ENCODE measurements around the gene SURF2. TPM values are rescaled to one million over a fixed set of nuclear protein-coding genes. Genes with fewer than 3 reads are reported as not detected.

Gene SURF2
- total RNA-seq, 1 donor from 2014 or later: 17.3 TPM

DNA sequence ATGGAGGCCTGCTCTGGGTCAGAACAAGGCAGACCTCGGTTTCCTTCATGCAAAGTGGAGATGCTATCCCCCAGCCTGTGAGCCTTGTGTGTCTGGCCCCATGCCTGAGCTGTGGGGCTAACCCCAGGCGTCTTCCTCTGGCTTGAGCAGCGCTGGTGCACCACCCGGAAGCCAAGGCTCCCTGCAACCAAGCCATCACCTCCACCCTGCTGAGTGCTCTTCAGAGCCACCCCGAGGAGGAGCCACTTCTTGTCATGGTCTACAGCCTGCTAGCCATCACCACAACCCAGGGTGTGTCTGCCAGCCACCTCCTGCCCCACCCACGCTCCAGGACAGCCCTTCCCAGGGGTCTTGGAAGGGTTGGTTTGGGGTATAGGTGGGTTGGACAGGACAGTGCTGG, 45.2 kb downstream of the SURF2 start:
- ChIA-PET POLR2A (no interaction called here), CTCF (interaction anchor here (1.4 kb wide), 1 partner anchor 215 kb away, joined by 3 read pairs; no protein-coding TSS in a partner anchor)
- DNase-seq (no peak), ATAC-seq (ENCODE audit: low read depth) (no peak)
- no peak overlapping the region for H3K4me3 Mint-ChIP-seq
- peaks cover 25% of the 10 kb centered on the region for H3K36me3 Mint-ChIP-seq (ENCODE audit: low read depth)
- no peaks in the 10 kb centered on the region for H3K27me3 Mint-ChIP-seq
- intact Hi-C loops (cut with micrococcal nuclease): no loop called here
- H3K4me1 Mint-ChIP-seq: no peaks in the 10 kb centered on the region
- TF ChIP-seq, protein P1, sequence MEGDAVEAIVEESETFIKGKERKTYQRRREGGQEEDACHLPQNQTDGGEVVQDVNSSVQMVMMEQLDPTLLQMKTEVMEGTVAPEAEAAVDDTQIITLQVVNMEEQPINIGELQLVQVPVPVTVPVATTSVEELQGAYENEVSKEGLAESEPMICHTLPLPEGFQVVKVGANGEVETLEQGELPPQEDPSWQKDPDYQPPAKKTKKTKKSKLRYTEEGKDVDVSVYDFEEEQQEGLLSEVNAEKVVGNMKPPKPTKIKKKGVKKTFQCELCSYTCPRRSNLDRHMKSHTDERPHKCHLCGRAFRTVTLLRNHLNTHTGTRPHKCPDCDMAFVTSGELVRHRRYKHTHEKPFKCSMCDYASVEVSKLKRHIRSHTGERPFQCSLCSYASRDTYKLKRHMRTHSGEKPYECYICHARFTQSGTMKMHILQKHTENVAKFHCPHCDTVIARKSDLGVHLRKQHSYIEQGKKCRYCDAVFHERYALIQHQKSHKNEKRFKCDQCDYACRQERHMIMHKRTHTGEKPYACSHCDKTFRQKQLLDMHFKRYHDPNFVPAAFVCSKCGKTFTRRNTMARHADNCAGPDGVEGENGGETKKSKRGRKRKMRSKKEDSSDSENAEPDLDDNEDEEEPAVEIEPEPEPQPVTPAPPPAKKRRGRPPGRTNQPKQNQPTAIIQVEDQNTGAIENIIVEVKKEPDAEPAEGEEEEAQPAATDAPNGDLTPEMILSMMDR (IDR thresholded peaks at IDR 0.05): no peak
- H3K9me3 Mint-ChIP-seq: no peaks in the 10 kb centered on the region
- no peak overlapping the region for H3K27ac Mint-ChIP-seq

DNA sequence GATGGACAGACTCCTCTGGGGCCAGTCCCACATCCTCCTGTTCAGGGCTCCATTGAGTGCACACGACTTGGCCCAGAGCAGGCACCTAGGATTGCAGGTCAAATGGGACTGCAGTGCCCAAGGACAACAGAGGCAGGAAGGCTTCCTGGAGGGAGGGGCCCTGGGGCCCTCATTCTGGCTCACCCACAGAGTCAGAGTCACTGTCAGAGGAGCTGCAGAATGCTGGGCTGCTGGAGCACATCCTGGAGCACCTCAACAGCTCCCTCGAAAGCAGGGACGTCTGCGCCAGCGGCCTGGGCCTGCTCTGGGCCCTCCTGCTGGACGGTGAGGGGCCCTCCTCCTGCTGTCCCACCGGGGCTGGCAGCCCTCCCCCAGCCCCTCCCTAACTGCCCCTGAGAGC, 46.3 kb downstream of the SURF2 start:
- TF ChIP-seq, protein P1 (IDR thresholded peaks at IDR 0.05): no peak
- CTCF ChIA-PET: interaction anchor here (1.4 kb wide), 1 partner anchor 216 kb away, joined by 3 read pairs; no protein-coding TSS in a partner anchor
- ATAC-seq (ENCODE audit: low read depth) (no peak), DNase-seq (no peak)
- POLR2A ChIA-PET: interaction anchor here (1.0 kb wide), 2 partner anchors 16 to 55 kb away, joined by 4 read pairs; partner anchors contain the start of genes MED22 and RPL7A
- intact Hi-C loops (cut with micrococcal nuclease): no loop called here
- peaks cover 35% of the 10 kb centered on the region for H3K36me3 Mint-ChIP-seq (ENCODE audit: low read depth)
- H3K4me3 Mint-ChIP-seq: no peak overlapping the region
- H3K27me3 Mint-ChIP-seq: no peaks in the 10 kb centered on the region
- no peaks in the 10 kb centered on the region for H3K9me3 Mint-ChIP-seq
- peaks cover 6% of the 10 kb centered on the region for H3K4me1 Mint-ChIP-seq
- H3K27ac Mint-ChIP-seq: no peak overlapping the region

DNA sequence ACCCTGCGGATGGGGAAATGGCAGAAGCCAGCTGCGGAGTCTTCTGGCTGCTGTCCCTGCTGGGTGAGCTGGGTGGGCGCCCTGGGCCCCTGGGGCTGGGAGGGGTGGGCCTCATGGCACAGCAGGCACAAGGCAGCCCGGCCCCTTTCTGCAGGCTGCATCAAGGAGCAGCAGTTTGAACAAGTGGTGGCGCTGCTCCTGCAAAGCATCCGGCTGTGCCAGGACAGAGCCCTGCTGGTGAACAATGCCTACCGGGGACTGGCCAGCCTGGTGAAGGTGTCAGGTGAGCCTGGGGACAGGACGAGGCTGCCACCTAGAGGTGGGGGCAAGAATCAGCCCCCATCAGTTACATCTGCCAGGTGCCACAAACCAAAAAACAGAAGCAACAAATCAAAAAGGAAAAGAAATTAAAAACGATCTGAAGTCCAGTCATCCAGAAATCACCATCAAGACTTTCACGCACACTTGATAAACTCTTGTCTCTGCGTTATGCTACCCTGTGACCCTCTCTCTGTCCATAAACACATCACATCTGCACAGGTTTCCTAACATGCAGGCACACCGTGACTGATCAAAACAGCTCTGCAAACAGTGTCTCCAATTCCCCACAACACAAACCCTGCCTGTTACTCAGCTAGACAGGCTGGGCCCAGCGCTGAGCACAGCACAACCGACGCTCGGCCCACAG, 47.6 kb downstream of the SURF2 start:
- intact Hi-C loops (cut with micrococcal nuclease): loop anchor here (1.0 kb wide), 1 partner anchor 218 kb away; no protein-coding TSS in a partner anchor
- TF ChIP-seq, protein P1 (IDR thresholded peaks at IDR 0.05): no peak
- no peak for DNase-seq
- no peaks in the 10 kb centered on the region for H3K9me3 Mint-ChIP-seq
- no peak overlapping the region for H3K27ac Mint-ChIP-seq
- ChIA-PET POLR2A (no interaction called here), CTCF (interaction anchor here (0.6 to 1.8 kb wide), 5 partner anchors 13 to 260 kb away, joined by 3 to 6 read pairs (median 3); no protein-coding TSS in a partner anchor)
- peaks cover 44% of the 10 kb centered on the region for H3K36me3 Mint-ChIP-seq (ENCODE audit: low read depth)
- H3K27me3 Mint-ChIP-seq: no peaks in the 10 kb centered on the region
- ATAC-seq (ENCODE audit: low read depth): no peak
- peaks cover 6% of the 10 kb centered on the region for H3K4me1 Mint-ChIP-seq
- no peak overlapping the region for H3K4me3 Mint-ChIP-seq

DNA sequence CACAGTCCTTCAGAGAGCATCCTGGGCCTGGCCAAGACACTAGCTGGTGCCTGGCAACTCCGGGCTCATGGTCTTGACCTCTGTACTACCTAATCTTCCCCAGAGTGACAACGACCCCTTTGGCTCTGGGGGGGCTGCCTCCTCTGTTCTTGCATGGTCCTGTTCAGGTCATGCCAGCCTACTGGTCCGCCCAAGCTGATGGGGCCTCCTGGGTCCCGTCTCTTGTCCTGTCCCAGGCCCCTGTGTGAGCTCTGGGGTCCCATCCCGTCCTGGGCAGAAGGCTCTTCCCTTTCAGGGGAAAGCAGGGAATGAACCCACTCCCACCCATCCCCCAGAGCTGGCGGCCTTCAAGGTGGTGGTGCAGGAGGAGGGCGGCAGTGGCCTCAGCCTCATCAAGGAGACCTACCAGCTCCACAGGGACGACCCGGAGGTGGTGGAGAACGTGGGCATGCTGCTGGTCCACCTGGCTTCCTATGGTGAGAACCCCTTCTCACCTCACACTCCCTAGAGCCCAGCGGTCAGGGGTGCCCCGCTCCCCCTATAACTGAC, 48.2 kb downstream of the SURF2 start:
- TF ChIP-seq, protein P1 (IDR thresholded peaks at IDR 0.05): no peak
- H3K27me3 Mint-ChIP-seq: no peaks in the 10 kb centered on the region
- H3K4me1 Mint-ChIP-seq: peaks cover 6% of the 10 kb centered on the region
- H3K9me3 Mint-ChIP-seq: no peaks in the 10 kb centered on the region
- H3K4me3 Mint-ChIP-seq: no peak overlapping the region
- H3K27ac Mint-ChIP-seq: no peak overlapping the region
- intact Hi-C loops (cut with micrococcal nuclease): loop anchor here (1.0 kb wide), 1 partner anchor 218 kb away; no protein-coding TSS in a partner anchor
- ChIA-PET POLR2A (no interaction called here), CTCF (interaction anchor here (0.6 to 1.8 kb wide), 5 partner anchors 12 to 260 kb away, joined by 3 to 6 read pairs (median 3); no protein-coding TSS in a partner anchor)
- peaks cover 50% of the 10 kb centered on the region for H3K36me3 Mint-ChIP-seq (ENCODE audit: low read depth)
- ATAC-seq (ENCODE audit: low read depth): no peak
- DNase-seq: no peak
